ENCODE results near the gene CYP27B1. TPM values are rescaled to one million over a fixed set of nuclear protein-coding genes. Genes with fewer than 3 reads are reported as not detected.

CYP27B1 gene
- total and polyA plus RNA-seq, 11 donors: 0.11 to 0.77 (median 0.19) TPM; not detected in 4

DNA sequence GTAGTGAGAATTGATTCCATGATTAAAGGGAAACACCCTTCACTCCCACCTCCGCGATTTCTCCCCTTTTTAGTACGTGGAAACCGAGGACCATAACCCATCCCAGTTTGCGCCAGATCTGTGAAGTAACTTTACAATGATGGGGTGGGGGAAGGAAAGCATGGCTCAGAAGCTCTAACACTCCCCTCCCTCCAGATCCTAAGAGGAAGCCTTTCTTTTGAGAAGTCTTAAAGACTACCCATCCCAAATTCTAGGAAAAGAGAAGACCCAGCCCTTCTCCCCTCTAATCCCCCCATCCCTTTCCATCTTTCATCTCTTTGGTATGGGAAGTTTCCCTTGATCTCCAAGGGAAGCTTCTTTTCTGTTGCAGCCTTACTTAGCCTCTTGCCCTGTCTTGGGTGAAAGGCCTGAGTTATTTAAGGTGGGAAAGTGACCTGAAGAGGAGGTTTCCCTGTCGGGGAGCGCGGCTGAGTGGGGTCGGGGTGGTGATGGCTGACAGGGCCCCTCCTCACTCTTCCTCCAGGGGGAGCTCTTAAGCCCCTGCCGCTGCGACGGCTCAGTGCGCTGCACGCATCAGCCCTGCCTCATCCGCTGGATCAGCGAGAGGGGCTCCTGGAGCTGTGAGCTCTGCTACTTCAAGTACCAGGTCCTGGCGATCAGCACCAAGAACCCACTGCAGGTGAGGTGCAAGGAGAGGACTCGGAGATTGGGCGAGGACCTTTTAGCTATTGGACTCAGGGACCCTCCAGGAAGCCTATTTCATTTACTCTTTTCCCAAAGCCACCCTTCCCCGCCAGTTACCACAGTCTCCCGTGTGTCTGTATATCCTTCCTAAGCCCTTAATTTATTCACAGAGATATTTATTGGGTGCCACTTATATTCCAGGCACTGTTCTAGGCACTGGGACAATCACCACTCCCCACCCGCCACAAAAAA, 10.2 kb downstream of the CYP27B1 start:
- Histone ChIP-seq H3K27ac (peak overlapping the region in 3 of 12 donors; percentile 52 to 79 (median 55)), H3K9me3 (no peaks in the 10 kb centered on the region), H3K4me3 (peak overlapping the region in 9 of 12 donors; percentile 65 to 97 (median 72)), H3K36me3 (peaks cover 0 to 23% (median 15%) of the 10 kb centered on the region in 9 donors), H3K27me3 (no peaks in the 10 kb centered on the region), H3K4me1 (peaks cover 0 to 41% (median 21%) of the 10 kb centered on the region in 12 donors)
- DNase-seq: peak in 1 of 5 donors; percentile 78
- WGBS, 4 donors: 58 to 69% (median 64%) methylated on average over 19 to 22 of the region's 22 CpGs
- intact Hi-C loops (cut with DNase I): no loop called here
- no peak for ATAC-seq
- TF ChIP-seq CTCF (IDR thresholded peaks at IDR 0.05) (peak in 11 of 12 donors; percentile 19 to 70 (median 47)), POLR2A (IDR thresholded peaks at IDR 0.05) (no peak)

GRCh38 chr12:57755454-57756372, 11.2 kb downstream of the CYP27B1 start:
- Histone ChIP-seq H3K27me3 (no peaks in the 10 kb centered on the region), H3K9me3 (no peaks in the 10 kb centered on the region), H3K4me3 (peak overlapping the region; percentile 64 to 97 (median 72)), H3K36me3 (peaks cover 0 to 25% (median 17%) of the 10 kb centered on the region in 9 donors), H3K27ac (peak overlapping the region in 10 of 12 donors; percentile 13 to 79 (median 54)), H3K4me1 (peaks cover 0 to 51% (median 30%) of the 10 kb centered on the region in 12 donors)
- no peak for TF ChIP-seq POLR2A (IDR thresholded peaks at IDR 0.05)
- TF ChIP-seq CTCF (IDR thresholded peaks at IDR 0.05): no peak
- peak in 4 of 5 donors; percentile 39 to 69 (median 48) for DNase-seq
- WGBS, 4 donors: 3 to 4% (median 3%) methylated on average over 48 to 76 of the region's 76 CpGs
- intact Hi-C loops (cut with DNase I): no loop called here
- ATAC-seq: no peak

GRCh38 chr12:57755194-57755453, 11.8 kb downstream of the CYP27B1 start:
- peak overlapping the region; percentile 64 to 97 (median 72) for H3K4me3 ChIP-seq
- peak overlapping the region in 10 of 12 donors; percentile 18 to 79 (median 54) for H3K27ac ChIP-seq
- DNase-seq: no peak
- no peak for ATAC-seq
- H3K4me1 ChIP-seq: peaks cover 0 to 54% (median 33%) of the 10 kb centered on the region in 12 donors
- H3K27me3 ChIP-seq: no peaks in the 10 kb centered on the region
- TF ChIP-seq POLR2A (IDR thresholded peaks at IDR 0.05): no peak
- TF ChIP-seq CTCF (IDR thresholded peaks at IDR 0.05): no peak
- H3K9me3 ChIP-seq: no peaks in the 10 kb centered on the region
- 0 to 3% (median 0%) methylated on average over 9 to 34 of the region's 34 CpGs for WGBS, 4 donors
- intact Hi-C loops (cut with DNase I): no loop called here
- peaks cover 0 to 31% (median 23%) of the 10 kb centered on the region in 9 donors for H3K36me3 ChIP-seq
